ENCODE results near the gene CARD8.

DNA sequence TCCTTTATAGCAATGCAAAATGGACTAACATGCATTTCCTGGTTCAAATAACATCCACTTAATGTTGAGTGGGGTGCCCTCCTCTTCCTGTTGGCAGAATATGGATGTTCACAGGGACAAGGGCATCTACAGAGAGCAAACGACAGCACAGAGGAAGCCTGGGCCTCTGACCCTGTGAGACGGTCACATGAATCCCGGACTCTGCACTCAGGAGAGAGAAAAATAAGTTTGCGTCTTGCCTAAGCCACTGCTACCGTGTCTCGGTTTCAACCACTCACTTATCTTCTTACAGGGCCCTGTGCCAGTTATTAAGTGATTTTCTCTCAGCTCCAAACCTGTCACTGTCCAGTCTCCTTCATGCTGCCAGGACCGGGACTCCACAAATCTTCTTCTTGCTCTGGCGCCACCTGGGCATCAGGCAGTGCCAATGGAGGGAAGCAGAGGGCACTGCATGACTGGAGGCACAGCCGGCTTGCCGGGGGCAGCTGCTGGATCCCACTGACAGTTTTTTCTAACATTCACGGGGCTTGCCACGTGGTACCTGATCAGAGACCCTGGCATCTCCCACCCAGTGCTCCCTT, 97.4 kb downstream of the CARD8 start:
- no peak for TF ChIP-seq CBX5 (IDR thresholded peaks at IDR 0.05; ENCODE audit: low read depth)
- no peak for TF ChIP-seq JUNB (IDR thresholded peaks at IDR 0.05)
- TF ChIP-seq, protein P1, sequence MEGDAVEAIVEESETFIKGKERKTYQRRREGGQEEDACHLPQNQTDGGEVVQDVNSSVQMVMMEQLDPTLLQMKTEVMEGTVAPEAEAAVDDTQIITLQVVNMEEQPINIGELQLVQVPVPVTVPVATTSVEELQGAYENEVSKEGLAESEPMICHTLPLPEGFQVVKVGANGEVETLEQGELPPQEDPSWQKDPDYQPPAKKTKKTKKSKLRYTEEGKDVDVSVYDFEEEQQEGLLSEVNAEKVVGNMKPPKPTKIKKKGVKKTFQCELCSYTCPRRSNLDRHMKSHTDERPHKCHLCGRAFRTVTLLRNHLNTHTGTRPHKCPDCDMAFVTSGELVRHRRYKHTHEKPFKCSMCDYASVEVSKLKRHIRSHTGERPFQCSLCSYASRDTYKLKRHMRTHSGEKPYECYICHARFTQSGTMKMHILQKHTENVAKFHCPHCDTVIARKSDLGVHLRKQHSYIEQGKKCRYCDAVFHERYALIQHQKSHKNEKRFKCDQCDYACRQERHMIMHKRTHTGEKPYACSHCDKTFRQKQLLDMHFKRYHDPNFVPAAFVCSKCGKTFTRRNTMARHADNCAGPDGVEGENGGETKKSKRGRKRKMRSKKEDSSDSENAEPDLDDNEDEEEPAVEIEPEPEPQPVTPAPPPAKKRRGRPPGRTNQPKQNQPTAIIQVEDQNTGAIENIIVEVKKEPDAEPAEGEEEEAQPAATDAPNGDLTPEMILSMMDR (IDR thresholded peaks at IDR 0.05 in 2 of 3, conservative IDR thresholded peaks at IDR 0.05 in 1 of 3; ENCODE audit: control insufficient read depth in 2 of 3, extremely low read depth in 1 of 3, insufficient read depth in 1 of 3, low read depth in 3 of 3, low read length in 3 of 3): no peak
- TF ChIP-seq POLR2A (IDR thresholded peaks at IDR 0.05; ENCODE audit: low read depth, low read length): no peak
- TF ChIP-seq, protein P2, sequence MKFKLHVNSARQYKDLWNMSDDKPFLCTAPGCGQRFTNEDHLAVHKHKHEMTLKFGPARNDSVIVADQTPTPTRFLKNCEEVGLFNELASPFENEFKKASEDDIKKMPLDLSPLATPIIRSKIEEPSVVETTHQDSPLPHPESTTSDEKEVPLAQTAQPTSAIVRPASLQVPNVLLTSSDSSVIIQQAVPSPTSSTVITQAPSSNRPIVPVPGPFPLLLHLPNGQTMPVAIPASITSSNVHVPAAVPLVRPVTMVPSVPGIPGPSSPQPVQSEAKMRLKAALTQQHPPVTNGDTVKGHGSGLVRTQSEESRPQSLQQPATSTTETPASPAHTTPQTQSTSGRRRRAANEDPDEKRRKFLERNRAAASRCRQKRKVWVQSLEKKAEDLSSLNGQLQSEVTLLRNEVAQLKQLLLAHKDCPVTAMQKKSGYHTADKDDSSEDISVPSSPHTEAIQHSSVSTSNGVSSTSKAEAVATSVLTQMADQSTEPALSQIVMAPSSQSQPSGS (IDR thresholded peaks at IDR 0.05; ENCODE audit: low read length): no peak
- TF ChIP-seq TAF1 (IDR thresholded peaks at IDR 0.05; ENCODE audit: borderline replicate concordance, low read depth, low read length): no peak

Data from GM12878 (cell line).